ENCODE measurements around the gene SCNN1A. TPM values are rescaled to one million over a fixed set of nuclear protein-coding genes. Genes with fewer than 3 reads are reported as not detected.

The SCNN1A gene
- total and polyA plus RNA-seq, 2 of the 13 experiments (the other 11 are each of a cell fraction or from before 2014, with no cell fraction given), result 1.5 to 14.6 TPM

- Histone ChIP-seq H3K36me3 (replicated peaks in 1 of 2; ENCODE audit: control insufficient read depth in 1 of 2, insufficient read depth in 2 of 2, low read length in 2 of 2) (no peaks in the 10 kb centered on the region), H3K9ac (ENCODE audit: insufficient read depth, low read depth, low read length) (peak overlapping the region; percentile 79), H3K9me3 (ENCODE audit: low read length) (no peaks in the 10 kb centered on the region), H3K4me2 (ENCODE audit: low read depth, low read length) (peak overlapping the region; percentile 83), H3K27ac (ENCODE audit: extremely low read length, insufficient read depth, low read length) (peak overlapping the region; percentile 95), H3K27me3 (ENCODE audit: control insufficient read depth in 1 of 2, insufficient read depth in 2 of 2, low read length in 2 of 2) (no peaks in the 10 kb centered on the region), H4K20me1 (ENCODE audit: insufficient read depth, low read length) (no peaks in the 10 kb centered on the region), H3K79me2 (ENCODE audit: insufficient read depth, low read length) (no peaks in the 10 kb centered on the region), H2AFZ (ENCODE audit: low read length) (no peak overlapping the region), H3K4me3 (replicated peaks in 1 of 3; ENCODE audit: insufficient read depth in 1 of 3, low read depth in 2 of 3, low read length in 3 of 3) (peak overlapping the region; percentile 74 to 83 (median 75)), H3K4me1 (ENCODE audit: insufficient read depth, low read length) (peaks cover 58% of the 10 kb centered on the region)
- peak; percentile 85 for DNase-seq (ENCODE audit: low spot score)
- in situ Hi-C loops (cut with HindIII; ENCODE audit: extremely low pct_ligation_motif_present, low pct_unique_long_range_greater_than_20kb), result no loop called here
- CTCF ChIA-PET (ENCODE audit: low intra/inter-chr PET ratio, low total read pairs), result interaction anchor here (1.2 kb wide), 1 partner anchor 28 kb away, joined by 3 read pairs; no protein-coding TSS in a partner anchor
- ATAC-seq, result peak; percentile 88
- POLR2A ChIA-PET, result interaction anchor here (0.7 to 3.8 kb wide), 21 partner anchors 8 to 528 kb away, joined by 3 to 220 read pairs (median 6); partner anchors contain the start of genes GAPDH, LTBR, SCNN1A and TAPBPL
- peak; percentile 60 for FAIRE-seq
- BruUV-seq (replicated peaks), result TSS peak; percentile 44
- intact Hi-C loops (cut with micrococcal nuclease; ENCODE audit: unreplicated experiment), result no loop called here
- under 1% methylated on average over 27 of the region's 59 CpGs for WGBS (ENCODE audit: low lambda C conversion rate)
- peak; percentile 96 for TF ChIP-seq PHF21A (CRISPR knock-in tag; IDR thresholded peaks at IDR 0.05)
- no peak for TF ChIP-seq RERE (CRISPR knock-in tag; IDR thresholded peaks at IDR 0.05; ENCODE audit: low read depth)
- TF ChIP-seq ATF2 (CRISPR knock-in tag; IDR thresholded peaks at IDR 0.05), result peak; percentile 48; the same call in 1 of the 2 replicates
- TF ChIP-seq ZNF672 (CRISPR knock-in tag; IDR thresholded peaks at IDR 0.05), result no peak
- TF ChIP-seq MTA1 (CRISPR knock-in tag; IDR thresholded peaks at IDR 0.05; ENCODE audit: borderline replicate concordance), result peak; percentile 95; the same call in 1 of the 2 replicates
- TF ChIP-seq CBX2 (IDR thresholded peaks at IDR 0.05; ENCODE audit: low read depth, low read length), result no peak
- TF ChIP-seq CBX2 (CRISPR knock-in tag; IDR thresholded peaks at IDR 0.05; ENCODE audit: low read depth), result no peak
- TF ChIP-seq BRF2 (CRISPR knock-in tag; IDR thresholded peaks at IDR 0.05), result no peak
- TF ChIP-seq ZNF629 (CRISPR knock-in tag; conservative IDR thresholded peaks at IDR 0.05), result peak; percentile 19; the same call in 1 of the 2 replicates
- TF ChIP-seq PREB (CRISPR knock-in tag; IDR thresholded peaks at IDR 0.05), result no peak
- no peak for TF ChIP-seq ZNF75D (CRISPR knock-in tag; IDR thresholded peaks at IDR 0.05; ENCODE audit: borderline replicate concordance)
- no peak; the same call in 1 of the 2 replicates for TF ChIP-seq ZNF205 (CRISPR knock-in tag; IDR thresholded peaks at IDR 0.05)
- no peak for TF ChIP-seq KLF13 (CRISPR knock-in tag; IDR thresholded peaks at IDR 0.05)
- peak; percentile 46; the same call in 1 of the 2 replicates for TF ChIP-seq CBFB (CRISPR knock-in tag; IDR thresholded peaks at IDR 0.05)
- no peak for TF ChIP-seq ZNF44 (CRISPR knock-in tag; IDR thresholded peaks at IDR 0.05)
Observed at GRCh38 chr12:6363330-6364043, 11.9 kb downstream of the SCNN1A start.

All from HepG2 (cell line).